GM18858 (cell line): Measurements from ENCODE around the gene TPCN2.
"Not testable (repeated sequence)": the region's sequence is repeated elsewhere in the genome, so short reads cannot be mapped to it uniquely, and the experiment has no call there.

ENCODE experiments used
- ATAC-seq: cut with Tn5 transposase; IDR thresholded peaks from one replicate; pipeline ENCODE4 v1.9.1; 2021; ENCODE audit not compliant: unreplicated experiment

Gene TPCN2

DNA sequence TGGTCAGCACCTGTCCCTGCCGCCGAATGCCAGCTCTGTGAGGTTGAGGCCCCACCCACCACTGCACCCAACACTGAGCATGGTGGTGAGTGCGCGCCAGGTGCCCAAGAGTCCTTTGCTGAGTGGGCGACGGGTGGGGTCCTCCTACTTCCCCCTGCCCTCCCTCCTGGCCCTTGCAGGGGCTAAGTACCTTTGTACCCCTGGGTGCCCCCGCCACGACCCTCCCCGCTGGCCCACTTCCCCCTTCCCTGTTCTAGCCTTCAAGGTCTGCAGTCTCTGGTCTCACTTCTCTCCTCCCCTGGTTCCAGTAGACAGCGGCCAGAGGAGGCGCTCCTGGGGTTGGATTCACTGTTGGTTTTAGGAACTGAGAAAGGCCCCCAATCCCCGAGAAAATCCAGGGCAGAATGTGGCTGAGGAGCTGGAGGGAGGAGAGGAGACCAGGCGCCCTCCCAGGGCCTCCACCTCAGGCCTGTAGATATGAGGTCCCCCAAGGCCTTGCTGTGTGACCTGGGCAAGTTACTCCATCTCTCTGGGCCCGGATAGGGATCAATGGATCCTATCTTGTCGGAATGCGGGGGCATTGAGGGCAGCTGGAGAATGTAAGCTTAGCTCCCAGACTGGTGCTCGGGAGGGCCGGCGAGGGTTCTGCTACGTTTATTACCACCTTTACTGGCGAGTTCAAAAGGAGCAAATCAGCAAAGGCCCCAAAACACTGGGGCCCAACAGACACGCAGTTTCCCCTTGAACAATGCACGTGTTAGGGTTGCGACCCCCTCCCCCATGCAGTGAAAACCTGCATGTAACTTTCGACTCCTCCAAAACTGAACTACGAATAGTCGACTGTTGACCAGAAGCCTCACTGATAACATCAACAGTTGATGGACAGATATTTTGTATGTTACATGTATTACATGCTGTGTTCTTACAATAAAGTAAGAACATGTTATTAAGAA lies 75.1 kb downstream of the TPCN2 start:
- no peak for ATAC-seq

DNA sequence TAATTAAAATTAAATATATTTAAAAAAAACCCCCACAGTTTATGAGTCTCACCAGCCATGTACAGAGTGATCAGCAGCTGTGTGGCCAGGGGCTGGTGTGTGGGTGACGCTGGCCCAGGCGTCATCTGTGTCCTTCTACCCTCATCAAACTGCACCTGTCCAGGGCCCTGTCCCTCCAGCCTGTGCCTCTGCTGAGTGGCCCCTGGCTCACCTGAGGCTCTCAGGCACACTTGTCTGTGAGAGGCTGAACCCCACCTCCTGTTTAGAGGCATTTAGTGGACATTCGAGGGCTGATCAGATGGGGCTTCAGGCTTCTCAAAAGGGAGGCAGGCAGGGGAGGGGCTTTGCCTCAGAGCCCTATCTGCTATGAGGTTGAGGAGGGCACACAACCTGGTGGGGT lies 77.1 kb downstream of the TPCN2 start:
- ATAC-seq, result no peak

DNA sequence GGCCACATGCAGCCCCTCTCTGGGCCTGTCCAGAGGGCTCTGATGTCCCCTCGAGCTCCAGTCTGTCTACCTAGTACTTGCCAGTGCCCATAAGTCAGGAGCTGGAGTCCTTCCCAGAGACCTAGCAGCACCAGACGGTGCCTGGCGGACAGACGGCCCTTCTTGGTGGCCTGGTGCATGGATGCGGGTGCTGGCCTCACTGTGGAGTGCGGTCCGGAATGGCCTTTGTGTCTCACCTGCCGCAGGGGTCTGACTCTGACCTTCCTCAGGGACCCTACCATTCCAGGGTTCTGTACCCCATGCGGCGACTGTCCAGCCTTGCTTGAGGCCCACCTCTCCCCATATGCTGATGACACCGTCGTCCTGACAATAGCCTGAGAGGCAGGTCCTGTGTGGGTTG lies 77.6 kb downstream of the TPCN2 start:
- ATAC-seq, result no peak

DNA sequence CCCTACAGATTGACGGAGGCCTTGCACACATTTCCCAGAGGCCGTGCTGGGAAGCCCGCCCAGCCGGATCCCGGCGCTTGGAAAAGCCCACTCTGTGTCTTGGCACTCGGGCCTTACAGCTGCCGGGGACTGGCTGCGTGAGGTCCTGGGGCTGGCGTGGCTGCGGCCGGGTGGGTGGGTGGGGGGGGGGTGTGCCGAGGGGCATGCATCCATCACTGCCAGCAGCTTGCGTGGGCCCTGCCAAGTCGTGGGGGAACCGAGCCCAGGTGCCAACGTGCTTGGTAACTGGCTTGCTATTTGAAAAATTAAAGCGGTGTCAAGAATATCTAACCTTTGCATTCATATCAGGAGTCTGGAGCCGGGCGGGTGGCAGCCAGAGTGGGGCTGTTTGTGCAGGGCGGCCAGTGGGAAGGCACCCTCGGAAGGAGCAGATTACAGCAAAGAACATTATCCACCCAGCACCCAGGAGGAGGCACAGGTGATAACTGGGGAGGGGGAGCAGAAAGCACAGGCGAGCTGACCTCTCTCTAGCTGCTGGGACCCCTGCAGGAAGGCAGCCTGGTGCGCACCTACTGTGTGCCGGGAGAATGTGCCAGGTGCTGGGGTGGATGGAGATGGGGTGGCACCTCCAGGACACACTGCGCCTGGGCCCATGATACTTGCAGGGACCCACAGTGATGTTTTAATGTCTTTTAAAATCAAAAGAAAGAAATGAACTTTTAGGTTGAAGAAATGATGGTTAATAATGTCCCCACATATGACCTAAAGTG lies 78.5 kb downstream of the TPCN2 start:
- no peak for ATAC-seq

DNA sequence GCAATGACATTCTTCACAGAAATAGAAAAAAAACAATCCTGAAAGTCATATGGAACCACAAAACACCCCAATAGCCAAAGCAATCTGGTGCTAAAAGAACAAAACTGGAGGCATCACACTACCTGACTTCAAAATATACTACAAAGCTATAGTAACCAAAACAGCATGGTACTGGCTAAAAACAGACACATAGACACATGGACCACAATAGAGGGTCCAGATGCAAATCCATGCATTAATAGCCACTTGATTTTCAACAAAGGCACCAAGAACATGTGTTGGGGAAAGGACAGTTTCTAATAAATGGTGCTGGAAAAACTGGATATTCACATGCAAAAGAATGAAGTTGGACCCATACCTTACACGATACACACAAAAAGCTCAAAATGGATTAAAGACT lies 79.2 kb downstream of the TPCN2 start:
- ATAC-seq, result no peak

DNA sequence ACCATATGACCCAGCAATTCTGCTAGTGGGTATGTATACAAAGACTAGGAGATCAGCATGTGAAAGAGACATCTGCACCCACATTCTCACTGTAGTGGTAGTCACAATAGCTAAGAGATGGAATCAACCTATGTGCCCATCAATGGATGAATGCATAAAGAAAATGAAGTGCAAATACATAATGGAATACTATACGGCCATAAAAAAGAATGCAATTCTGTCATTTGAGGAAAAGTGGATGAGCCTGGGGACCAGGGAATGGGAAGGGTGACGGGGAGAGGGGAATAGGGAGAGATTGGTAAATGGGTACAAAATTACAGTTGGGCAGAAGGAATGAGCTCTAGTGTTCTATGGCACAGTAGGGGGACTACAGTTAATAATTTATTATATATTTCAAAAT lies 80.3 kb downstream of the TPCN2 start:
- no peak for ATAC-seq

DNA sequence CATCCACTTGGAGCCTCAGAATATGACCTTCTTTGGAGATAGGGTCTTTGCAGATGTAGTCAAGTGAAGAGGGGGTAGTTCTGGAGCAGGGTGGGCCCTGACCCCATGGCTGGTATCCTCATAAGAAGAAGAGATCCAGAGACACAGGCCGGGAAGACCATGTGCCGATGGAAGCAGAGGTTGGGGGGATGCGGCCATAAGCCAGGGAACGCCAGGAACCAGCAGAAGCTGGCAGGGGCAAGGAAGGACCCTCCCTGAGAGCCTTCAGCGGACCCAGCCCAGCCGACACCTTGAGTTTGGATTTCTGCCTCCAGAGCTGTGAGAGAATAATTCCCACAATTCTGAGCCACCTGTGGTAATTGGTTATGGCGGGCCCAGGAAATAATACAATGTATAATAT lies 80.9 kb downstream of the TPCN2 start:
- ATAC-seq, result no peak

DNA sequence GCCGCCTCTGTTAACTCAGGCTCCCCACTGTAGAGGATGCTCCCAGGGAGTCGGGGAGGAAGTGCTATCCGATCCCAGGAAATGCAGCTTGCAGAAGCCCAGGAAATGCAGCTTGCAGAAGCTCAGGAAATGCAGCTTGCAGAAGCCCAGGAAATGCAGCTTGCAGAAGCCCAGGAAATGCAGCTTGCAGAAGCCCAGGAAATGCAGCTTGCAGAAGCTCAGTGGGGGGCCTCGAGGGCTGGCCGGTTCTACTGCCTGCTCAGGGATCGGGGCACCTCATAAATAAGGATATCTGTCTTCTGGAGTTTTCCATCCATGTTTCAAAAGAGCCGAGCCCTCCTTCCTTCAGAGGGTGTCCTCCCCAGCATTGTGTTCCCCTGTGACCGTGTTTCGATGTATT lies 81.9 kb downstream of the TPCN2 start:
- ATAC-seq, result no peak

DNA sequence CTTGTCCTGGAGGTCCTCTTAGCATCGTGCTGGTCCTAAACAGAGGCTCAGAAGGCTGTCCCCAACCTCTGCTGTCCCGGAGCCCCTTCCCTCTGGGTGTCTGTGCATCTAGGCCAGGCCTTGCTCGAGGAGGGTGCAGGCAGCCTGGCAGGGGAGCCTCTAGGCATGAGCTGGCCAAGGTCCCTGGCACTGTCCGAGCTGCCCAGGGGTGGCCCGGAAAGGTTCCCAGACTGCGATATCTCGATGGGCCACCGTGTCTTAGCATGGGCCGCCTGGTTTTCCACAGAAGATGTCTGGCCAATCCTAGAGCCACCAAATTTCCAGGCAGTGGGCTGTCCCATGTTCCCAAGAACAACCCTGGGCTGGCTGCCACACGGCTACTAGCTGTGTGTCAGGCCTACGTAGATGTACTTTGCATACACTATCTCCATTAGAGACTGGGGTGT lies 82.4 kb downstream of the TPCN2 start:
- ATAC-seq, result no peak

DNA sequence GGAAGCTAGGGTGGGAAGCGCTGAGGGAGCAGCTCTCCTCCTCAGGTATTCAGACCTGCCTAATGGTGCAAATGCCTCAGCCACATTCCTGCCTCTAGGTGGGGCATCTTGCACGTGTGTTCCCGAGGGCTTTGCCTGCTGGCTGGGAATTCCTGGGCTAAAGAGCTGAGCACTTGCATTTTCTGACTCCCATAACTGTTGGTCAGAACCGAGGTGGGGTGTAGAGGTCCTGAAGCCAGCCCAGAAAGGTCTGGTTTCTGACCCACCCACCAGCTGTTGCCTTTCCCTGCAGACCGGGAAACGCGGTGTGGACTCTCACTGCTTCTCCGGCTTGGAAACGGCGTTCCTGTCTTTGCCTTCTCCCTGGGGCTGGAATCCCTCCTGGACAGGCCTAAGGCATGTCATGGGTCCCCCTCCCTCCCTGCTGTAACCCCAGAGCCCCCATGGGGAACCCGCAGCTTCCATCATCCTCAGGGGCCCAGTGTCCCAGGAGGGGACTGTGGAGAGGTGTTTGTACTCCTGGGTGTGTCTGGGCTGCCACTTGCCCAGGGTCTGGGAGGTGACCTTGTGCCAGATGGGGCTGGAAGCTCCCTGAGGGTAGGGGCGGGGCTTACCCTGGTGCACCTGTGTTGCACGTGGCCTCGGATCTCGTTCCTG lies 83.0 kb downstream of the TPCN2 start:
- no peak for ATAC-seq

DNA sequence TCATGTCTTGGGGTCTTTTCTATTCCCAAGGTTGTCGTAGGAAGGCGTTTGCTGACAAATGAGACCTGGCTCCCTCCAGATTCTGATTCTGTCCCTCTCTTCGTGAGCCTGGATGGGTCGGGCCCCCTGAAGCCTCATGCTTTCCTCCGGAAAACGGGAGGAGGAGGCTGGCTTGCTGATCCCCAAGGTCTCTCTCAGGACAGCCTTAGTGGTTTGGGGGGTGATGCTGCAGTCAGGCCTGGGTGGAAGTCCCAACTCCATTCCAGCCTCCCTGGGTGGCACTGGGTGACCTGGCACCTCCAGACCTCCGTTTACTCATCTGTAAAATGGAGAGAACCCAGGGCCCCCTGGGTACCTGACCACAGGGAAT lies 83.6 kb downstream of the TPCN2 start:
- no peak for ATAC-seq

DNA sequence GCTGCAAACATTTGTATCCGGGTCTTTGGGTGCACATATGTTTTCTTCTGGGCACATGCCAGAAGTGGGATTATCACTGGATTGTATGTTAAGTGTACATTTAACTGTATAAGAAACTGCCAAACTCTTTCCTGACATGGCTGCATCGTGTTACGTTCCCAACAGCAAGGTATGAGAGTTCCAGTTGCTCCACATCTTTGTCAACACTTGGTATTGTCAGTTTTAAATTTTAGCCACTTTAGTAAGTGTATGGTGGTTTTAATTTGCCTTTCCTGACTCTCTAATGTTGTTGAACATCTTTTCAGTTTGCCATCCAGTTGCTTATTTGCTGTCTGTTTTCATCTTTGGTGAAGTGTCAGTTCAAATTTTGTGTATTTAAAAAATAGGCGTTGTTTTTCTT lies 84.5 kb downstream of the TPCN2 start:
- no peak for ATAC-seq

DNA sequence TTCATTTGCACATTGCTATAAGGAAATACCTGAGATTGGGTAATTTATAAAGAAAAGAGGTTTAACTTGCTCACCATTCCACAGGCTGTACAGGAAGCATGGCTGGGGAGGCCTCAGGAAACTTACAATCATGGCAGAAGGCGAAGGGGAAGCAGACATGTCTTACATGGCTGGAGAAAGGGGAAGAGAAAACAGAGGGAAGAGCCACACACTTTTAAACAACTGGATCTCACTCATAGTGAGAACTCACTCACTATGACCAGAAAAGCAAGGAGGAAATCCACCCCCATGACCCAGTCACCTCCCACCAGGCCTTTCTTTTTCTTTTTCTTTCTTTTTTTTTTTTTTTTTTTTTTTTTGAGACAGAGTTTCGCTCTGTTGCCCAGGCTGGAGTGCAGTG lies 85.5 kb downstream of the TPCN2 start:
- not testable (repeated sequence) for ATAC-seq

DNA sequence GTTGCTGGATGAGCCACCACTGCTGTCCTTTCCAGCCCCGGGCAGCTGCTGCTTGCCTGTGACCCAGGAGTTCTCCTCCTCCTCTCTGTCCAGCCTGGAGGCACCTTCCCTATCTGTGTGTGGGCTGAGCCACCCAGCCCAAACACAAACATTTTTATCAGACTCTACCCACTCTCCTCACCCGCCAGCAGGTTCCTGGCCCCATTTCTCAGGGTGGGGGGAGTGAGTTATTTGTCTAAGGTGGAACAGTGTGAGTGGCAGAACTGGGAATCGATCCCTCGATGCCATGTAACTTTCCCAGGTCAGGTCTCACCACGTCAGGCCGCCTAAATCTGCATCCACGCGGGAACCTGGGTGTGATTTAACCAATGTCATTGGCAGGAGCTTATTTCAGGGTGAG lies 86.2 kb downstream of the TPCN2 start:
- no peak for ATAC-seq

DNA sequence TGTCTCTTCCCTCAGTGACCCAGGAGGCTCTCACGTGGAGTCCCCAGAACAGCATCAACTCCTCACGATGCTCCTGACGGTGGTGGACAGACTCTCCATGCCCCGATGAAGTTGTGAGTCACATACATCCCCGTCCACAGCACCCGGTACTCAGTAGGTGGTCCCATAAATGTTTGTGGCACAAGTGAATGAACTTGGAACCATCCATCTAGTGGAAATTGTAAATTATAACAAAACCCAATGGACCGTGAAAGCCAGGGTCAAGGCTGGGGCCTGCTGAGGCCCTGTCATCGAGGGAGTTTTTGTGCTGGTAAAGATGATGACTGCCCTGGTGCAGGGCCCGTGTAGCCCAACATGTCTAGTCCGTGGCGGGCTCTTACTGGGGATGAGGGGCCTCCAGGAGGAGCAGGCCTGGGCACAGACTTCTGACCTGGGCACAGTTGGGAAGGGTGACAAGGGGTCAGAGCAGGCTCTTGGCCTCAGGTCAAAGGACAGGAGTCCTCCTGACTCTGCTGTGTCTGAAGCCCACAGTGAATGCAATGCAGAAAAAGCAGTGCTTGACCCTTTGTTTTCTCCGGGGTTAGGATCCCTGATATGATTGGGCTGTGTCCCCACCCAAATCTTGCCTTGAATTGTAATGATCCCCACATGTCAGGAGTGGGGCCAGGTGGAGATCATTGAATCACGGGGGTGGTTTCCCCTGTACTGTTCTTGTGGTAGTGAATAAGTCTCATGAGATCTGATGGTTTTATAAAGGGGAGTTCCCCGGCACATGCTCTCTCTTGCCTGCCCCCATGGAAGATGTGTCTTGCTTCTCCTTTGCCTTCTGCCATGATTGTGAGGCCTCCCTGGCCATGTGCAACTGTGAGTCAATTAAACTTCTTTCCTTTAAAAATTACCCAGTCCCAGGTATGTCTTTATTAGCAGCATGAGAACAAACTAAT lies 87.0 kb downstream of the TPCN2 start:
- ATAC-seq, result no peak

DNA sequence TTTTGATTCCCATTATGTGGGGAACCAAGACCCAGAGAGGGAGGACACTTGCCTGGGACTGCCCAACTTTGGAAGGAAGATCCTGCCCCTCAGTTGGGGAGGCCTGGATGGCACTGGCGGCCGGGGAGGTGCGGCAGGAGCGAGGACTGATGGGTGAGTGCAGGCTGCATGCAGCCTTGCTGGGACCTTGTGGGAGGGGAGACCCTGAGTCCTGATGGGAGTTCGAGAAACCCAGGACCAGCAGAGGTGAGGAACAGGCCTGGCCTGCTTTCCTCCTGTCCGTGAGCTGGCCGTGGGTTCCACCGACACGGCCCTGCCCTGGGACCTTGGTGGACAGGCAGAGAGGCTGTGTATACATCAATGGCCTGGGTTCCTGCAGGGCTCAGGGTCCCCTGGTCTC lies 87.7 kb downstream of the TPCN2 start:
- no peak for ATAC-seq

DNA sequence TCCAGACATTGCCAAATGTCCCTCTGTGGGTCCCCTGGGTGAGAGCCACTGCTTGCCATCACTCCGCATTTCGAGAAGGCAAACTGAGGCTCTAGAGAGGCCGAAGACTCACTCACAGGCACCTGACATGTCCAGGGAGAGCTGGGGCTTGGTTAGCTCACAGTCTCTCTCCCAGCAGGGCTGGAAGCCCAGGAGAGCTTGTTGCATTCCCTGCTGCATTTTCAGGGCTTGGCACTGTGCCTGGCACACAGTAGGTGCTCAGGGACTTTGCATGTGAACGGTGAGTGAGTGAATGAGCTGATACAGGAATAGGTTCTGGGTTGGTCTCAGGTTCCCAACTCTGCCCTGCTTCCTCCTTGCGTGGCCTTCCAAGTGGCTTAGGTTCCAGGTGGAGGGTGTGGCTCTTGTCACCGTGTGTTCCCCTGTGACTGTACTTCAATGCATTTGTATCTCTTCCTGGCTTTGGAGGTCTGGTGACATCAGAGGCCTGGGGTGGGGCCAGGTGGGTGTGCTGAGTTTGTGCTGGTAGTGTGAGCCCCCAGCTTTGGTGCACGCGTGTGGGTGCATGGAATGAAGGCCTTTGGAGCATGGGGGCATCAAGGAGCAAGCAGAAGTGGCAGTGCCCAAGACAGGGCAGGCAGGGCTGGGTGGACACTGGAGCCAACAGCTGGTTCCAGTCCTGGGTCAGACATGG lies 88.6 kb downstream of the TPCN2 start:
- ATAC-seq, result no peak

DNA sequence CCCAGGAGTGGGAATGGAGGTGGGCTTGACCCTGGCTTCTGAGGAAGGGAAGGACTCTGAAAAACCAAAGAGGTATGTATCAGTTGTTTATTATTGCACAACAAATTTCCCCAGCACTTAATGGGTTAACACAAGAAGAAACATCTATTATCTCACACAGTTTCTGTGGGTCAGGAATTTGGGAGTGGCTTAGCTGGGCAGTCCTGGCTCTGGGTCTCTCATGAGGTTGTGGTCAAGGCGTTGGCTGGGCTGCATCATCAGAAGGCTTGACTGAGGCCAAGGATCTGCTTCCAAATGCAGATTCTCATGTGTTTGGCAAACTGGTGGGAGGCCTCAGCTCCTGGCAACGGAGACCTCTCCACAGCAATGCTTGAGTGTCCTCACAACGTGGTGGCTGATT lies 89.5 kb downstream of the TPCN2 start:
- ATAC-seq, result no peak

DNA sequence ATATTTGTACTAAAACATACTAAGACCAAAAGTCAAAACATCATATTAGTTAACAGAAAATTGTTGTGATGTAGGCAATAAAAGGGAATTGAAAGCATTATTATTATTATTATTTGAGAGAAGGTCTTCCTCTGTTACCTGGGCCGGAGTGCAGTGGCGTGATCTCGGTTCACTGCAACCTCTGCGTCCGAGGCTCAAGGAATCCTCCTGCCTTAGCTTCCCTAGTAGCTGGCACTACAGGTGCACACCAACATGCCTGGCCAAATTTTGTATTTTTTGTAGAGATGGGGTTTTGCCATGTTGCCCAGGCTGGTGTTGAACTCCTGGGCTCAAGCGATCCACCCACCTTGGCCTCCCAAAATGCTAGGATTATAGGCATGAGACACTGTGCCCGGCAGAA lies 91.4 kb downstream of the TPCN2 start:
- ATAC-seq, result not testable (repeated sequence)

DNA sequence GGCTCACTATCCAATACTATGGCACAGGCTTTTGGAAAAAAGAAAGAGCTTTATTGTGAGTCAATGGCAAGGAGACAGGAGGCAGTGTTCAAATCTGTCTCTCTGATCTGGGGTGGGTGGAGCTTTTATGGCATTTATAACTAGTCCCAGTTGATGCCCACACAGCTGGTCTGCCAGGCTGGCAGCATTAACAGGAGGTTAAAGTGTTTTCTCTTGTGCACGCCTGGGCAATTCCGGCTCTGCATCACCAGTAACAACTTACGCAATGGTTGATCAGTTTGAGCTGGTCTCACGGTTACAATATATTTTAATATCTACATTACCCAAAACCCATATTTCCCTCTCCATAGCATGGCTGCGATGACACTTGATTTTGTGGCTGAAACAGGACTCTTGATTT lies 91.9 kb downstream of the TPCN2 start:
- no peak for ATAC-seq
